HepG2 (cell line): ENCODE data around the gene BCAS4. TPM values are rescaled to one million over a fixed set of nuclear protein-coding genes. Genes with fewer than 3 reads are reported as not detected.

Source experiments
- CHD2 ChIP-seq: IDR thresholded peaks from 2 replicates; pipeline ENCODE4 v1.6.1; 2011; ENCODE audit warnings: low read depth, low read length, improper control_type of control experiment
- DNMT1 ChIP-seq: sonication (generic); formaldehyde crosslinking; IDR thresholded peaks from 2 replicates; pipeline ENCODE4 v1.5.1; 2020; ENCODE audit warnings: mild to moderate bottlenecking, missing genetic modification reagents
- ELF1 ChIP-seq: sonication (generic); formaldehyde crosslinking; IDR thresholded peaks from 2 replicates; pipeline ENCODE4 v1.4.0; 2020; ENCODE audit warnings: missing genetic modification reagents
- ETV5 ChIP-seq: IDR thresholded peaks from 2 replicates; pipeline ENCODE4 v1.6.1; 2018; ENCODE audit warnings: missing biosample characterization, missing genetic modification reagents, inconsistent platforms, borderline replicate concordance
- HBP1 ChIP-seq: IDR thresholded peaks from 2 replicates; pipeline ENCODE4 v1.6.1; 2016; ENCODE audit warnings: low read depth, control low read depth
- MAFF ChIP-seq: IDR thresholded peaks from 2 replicates; pipeline ENCODE4 v1.6.1; 2011; ENCODE audit warnings: low read depth, low read length, improper control_type of control experiment
- MNT ChIP-seq: fragments of 450-650 bp; IDR thresholded peaks from 2 replicates; pipeline ENCODE4 v1.6.1; 2016
- NFE2 ChIP-seq: sonication (generic); formaldehyde crosslinking; IDR thresholded peaks from 2 replicates; pipeline ENCODE4 v1.4.0; 2020; ENCODE audit warnings: missing genetic modification reagents
- NFE2L2 ChIP-seq: fragments of 150-350 bp; IDR thresholded peaks from 2 replicates; pipeline ENCODE4 v1.6.1; 2014; ENCODE audit warnings: low read length
- PBX2 ChIP-seq: IDR thresholded peaks from 2 replicates; pipeline ENCODE4 v1.6.1; 2016; ENCODE audit warnings: control low read depth
- ZBTB3 ChIP-seq: sonication (generic); formaldehyde crosslinking; IDR thresholded peaks from 2 replicates; pipeline ENCODE4 v1.4.0; 2020; ENCODE audit warnings: low read depth, mild to moderate bottlenecking, moderate library complexity, missing genetic modification reagents, borderline replicate concordance
- ZNF414 ChIP-seq: sonication (generic); formaldehyde crosslinking; IDR thresholded peaks from 2 replicates; pipeline ENCODE4 v1.5.0; 2020; ENCODE audit warnings: missing genetic modification reagents
- ZNF761 ChIP-seq: sonication (generic); formaldehyde crosslinking; conservative IDR thresholded peaks from 2 replicates; pipeline ENCODE4 v1.4.0; 2020; ENCODE audit warnings: mild to moderate bottlenecking, missing genetic modification reagents
- polyA plus RNA-seq, 8 experiments: library from polyadenylated mRNA; depleted of rRNA in 3 of 8; stranded (reverse) in 7 of 8; unstranded in 1 of 8; fragments of >200 nt; fragmentation: Illumina TruSeq in 4 of 8; extraction: Trizol in 4 of 8; gene quantifications; 2 replicates each; pipeline versions ENCODE4 v1.2.1 to v1.2.3, GENCODE V29; 2011 to 2016; ENCODE audit warnings: low read depth in 4 of 8, missing spikeins in 1 of 8, mixed read lengths in 1 of 8; ENCODE audit not compliant: insufficient read depth in 1 of 8
- total RNA-seq, 5 experiments: library from RNA; depleted of rRNA; stranded (reverse); fragments of >200 nt; fragmentation: Illumina TruSeq; extraction: Trizol; gene quantifications; 2 replicates each; pipeline ENCODE4 v1.2.3, GENCODE V29; 2016; ENCODE audit warnings: low read depth in 1 of 5
- TF ChIP-seq, protein P1 (sequence below), 2 experiments: fragments of 450-650 bp in 1 of 2; sonication (generic) in 1 of 2; formaldehyde crosslinking in 1 of 2; IDR thresholded peaks; 2 replicates each; pipeline versions ENCODE4 v1.6.1 to v1.8.0; 2016 to 2022; ENCODE audit warnings: antibody characterized with exemption in 1 of 2, mild to moderate bottlenecking in 1 of 2, missing genetic modification reagents in 1 of 2

BCAS4 gene
- total and polyA plus RNA-seq, 2 of the 13 experiments (the other 11 are each of a cell fraction or from before 2014, with no cell fraction given) = 7.2 to 8.0 TPM

DNA sequence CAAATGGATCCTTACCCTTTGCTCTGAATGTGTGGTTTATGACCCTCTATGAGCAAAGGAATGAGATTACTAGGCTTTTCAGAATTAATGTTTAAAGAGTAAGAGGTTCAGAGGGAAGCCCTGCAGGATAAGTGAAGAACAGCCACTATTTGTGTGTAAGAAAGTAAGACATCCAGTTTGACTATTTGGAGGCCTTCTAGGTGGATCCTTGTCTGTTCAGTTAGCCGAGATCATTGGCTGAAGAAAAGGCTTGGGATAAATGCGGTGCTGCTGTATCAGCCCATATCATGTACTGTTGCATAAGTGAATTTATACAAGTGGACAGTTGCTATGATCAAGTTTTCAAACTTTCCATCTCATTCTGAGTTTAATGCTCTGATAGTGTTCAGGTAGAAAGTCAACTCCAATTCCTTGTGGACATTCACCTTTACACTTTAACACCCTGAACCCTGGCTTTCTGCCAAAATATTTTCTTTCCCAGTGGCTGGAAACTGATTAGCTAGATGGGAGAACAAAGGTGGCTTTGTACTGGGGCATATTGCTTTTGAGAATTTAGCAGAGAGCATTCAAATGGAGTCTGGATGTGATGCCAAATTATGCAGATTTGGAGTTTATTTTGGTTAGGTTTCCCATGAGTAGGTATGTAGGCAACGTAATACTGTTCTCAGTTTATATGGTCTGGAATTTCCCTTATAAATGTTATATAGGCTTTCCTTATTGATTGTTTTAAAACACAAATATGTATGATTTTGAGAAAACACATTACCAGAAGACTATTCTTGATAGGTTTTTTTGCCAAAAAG is 48.5 kb upstream of the BCAS4 start (continued):
- TF ChIP-seq MNT (no peak), MAFF (no peak), ZNF761 (CRISPR knock-in tag) (no peak), ZNF414 (CRISPR knock-in tag) (peak; percentile 72; the same call in 1 of the 2 replicates), PBX2 (CRISPR knock-in tag) (0 out of 2 replicates have a peak, but pooled peaks have one; percentile 34), ETV5 (CRISPR knock-in tag) (peak; percentile 55; the same call in 1 of the 2 replicates), CHD2 (peak; percentile 36; the same call in 1 of the 2 replicates), ELF1 (CRISPR knock-in tag) (peak; percentile 43; the same call in 1 of the 2 replicates), NFE2 (CRISPR knock-in tag) (no peak), NFE2L2 (no peak), ZBTB3 (CRISPR knock-in tag) (no peak), DNMT1 (CRISPR knock-in tag) (no peak), HBP1 (CRISPR knock-in tag) (peak; percentile 64; the same call in 1 of the 2 replicates)
- TF ChIP-seq, protein P1, sequence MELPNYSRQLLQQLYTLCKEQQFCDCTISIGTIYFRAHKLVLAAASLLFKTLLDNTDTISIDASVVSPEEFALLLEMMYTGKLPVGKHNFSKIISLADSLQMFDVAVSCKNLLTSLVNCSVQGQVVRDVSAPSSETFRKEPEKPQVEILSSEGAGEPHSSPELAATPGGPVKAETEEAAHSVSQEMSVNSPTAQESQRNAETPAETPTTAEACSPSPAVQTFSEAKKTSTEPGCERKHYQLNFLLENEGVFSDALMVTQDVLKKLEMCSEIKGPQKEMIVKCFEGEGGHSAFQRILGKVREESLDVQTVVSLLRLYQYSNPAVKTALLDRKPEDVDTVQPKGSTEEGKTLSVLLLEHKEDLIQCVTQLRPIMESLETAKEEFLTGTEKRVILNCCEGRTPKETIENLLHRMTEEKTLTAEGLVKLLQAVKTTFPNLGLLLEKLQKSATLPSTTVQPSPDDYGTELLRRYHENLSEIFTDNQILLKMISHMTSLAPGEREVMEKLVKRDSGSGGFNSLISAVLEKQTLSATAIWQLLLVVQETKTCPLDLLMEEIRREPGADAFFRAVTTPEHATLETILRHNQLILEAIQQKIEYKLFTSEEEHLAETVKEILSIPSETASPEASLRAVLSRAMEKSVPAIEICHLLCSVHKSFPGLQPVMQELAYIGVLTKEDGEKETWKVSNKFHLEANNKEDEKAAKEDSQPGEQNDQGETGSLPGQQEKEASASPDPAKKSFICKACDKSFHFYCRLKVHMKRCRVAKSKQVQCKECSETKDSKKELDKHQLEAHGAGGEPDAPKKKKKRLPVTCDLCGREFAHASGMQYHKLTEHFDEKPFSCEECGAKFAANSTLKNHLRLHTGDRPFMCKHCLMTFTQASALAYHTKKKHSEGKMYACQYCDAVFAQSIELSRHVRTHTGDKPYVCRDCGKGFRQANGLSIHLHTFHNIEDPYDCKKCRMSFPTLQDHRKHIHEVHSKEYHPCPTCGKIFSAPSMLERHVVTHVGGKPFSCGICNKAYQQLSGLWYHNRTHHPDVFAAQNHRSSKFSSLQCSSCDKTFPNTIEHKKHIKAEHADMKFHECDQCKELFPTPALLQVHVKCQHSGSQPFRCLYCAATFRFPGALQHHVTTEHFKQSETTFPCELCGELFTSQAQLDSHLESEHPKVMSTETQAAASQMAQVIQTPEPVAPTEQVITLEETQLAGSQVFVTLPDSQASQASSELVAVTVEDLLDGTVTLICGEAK (IDR thresholded peaks at IDR 0.05) = no peak
- TF ChIP-seq, protein P1 (CRISPR knock-in tag; IDR thresholded peaks at IDR 0.05) = no peak; the same call in 1 of the 2 replicates
